ENCODE measurements around the gene CAPN5.

The CAPN5 gene

GRCh38 chr11:77148963-77149715 lies 82.4 kb downstream of the CAPN5 start:
- Histone ChIP-seq H4K20me1 (ENCODE audit: control insufficient read depth, insufficient read depth, low read depth, low read length) (no peaks in the 10 kb centered on the region), H3K4me3 (ENCODE audit: low read length) (no peak overlapping the region), H3K79me2 (ENCODE audit: control insufficient read depth, low read length) (no peaks in the 10 kb centered on the region), H3K27ac (ENCODE audit: low read depth, low read length) (no peak overlapping the region), H3F3A (ENCODE audit: control insufficient read depth, insufficient read depth) (no peaks in the 10 kb centered on the region), H3K9me2 (replicated peaks; ENCODE audit: control insufficient read depth, low read length) (no peaks in the 10 kb centered on the region), H3K36me3 (ENCODE audit: control insufficient read depth, low read length) (no peaks in the 10 kb centered on the region), H3K4me2 (ENCODE audit: low read length) (no peak overlapping the region), H3K27me3 (ENCODE audit: control insufficient read depth, low read length) (peaks cover 10% of the 10 kb centered on the region), H3K4me1 (ENCODE audit: control insufficient read depth, low read length) (no peaks in the 10 kb centered on the region), H3K9me3 (ENCODE audit: control insufficient read depth, insufficient read depth, low read length) (no peaks in the 10 kb centered on the region)
- no peak for TF ChIP-seq CTCF (IDR thresholded peaks at IDR 0.05; ENCODE audit: low read depth, low read length, poor library complexity, severe bottlenecking)
- no peak for TF ChIP-seq EZH2phosphoT487 (IDR thresholded peaks at IDR 0.05; ENCODE audit: borderline replicate concordance, low read length)

- Histone ChIP-seq H3K4me1 (ENCODE audit: control insufficient read depth, low read length) (no peaks in the 10 kb centered on the region), H3K36me3 (ENCODE audit: control insufficient read depth, low read length) (no peaks in the 10 kb centered on the region), H4K20me1 (ENCODE audit: control insufficient read depth, insufficient read depth, low read depth, low read length) (no peaks in the 10 kb centered on the region), H3K4me3 (ENCODE audit: low read length) (no peak overlapping the region), H3K9me3 (ENCODE audit: control insufficient read depth, insufficient read depth, low read length) (no peaks in the 10 kb centered on the region), H3K9me2 (replicated peaks; ENCODE audit: control insufficient read depth, low read length) (no peaks in the 10 kb centered on the region), H3K27ac (ENCODE audit: low read depth, low read length) (no peak overlapping the region), H3K79me2 (ENCODE audit: control insufficient read depth, low read length) (no peaks in the 10 kb centered on the region), H3K27me3 (ENCODE audit: control insufficient read depth, low read length) (peaks cover 10% of the 10 kb centered on the region), H3F3A (ENCODE audit: control insufficient read depth, insufficient read depth) (no peaks in the 10 kb centered on the region), H3K4me2 (ENCODE audit: low read length) (no peak overlapping the region)
- TF ChIP-seq CTCF (IDR thresholded peaks at IDR 0.05; ENCODE audit: low read depth, low read length, poor library complexity, severe bottlenecking), result no peak
- no peak for TF ChIP-seq EZH2phosphoT487 (IDR thresholded peaks at IDR 0.05; ENCODE audit: borderline replicate concordance, low read length)
Measured at GRCh38 chr11:77149716-77150392, 83.1 kb downstream of the CAPN5 start.

GRCh38 chr11:77150836-77151235 lies 84.1 kb downstream of the CAPN5 start:
- no peak for TF ChIP-seq CTCF (IDR thresholded peaks at IDR 0.05; ENCODE audit: low read depth, low read length, poor library complexity, severe bottlenecking)
- no peak for TF ChIP-seq EZH2phosphoT487 (IDR thresholded peaks at IDR 0.05; ENCODE audit: borderline replicate concordance, low read length)

More at GRCh38 chr11:77150836-77151235, 84.1 kb downstream of the CAPN5 start:
- Histone ChIP-seq H4K20me1 (ENCODE audit: control insufficient read depth, insufficient read depth, low read depth, low read length) (no peaks in the 10 kb centered on the region), H3K4me3 (ENCODE audit: low read length) (no peak overlapping the region), H3K27ac (ENCODE audit: low read depth, low read length) (no peak overlapping the region), H3K4me2 (ENCODE audit: low read length) (no peak overlapping the region), H3K9me3 (ENCODE audit: control insufficient read depth, insufficient read depth, low read length) (no peaks in the 10 kb centered on the region), H3K79me2 (ENCODE audit: control insufficient read depth, low read length) (no peaks in the 10 kb centered on the region), H3K4me1 (ENCODE audit: control insufficient read depth, low read length) (no peaks in the 10 kb centered on the region), H3F3A (ENCODE audit: control insufficient read depth, insufficient read depth) (no peaks in the 10 kb centered on the region), H3K9me2 (replicated peaks; ENCODE audit: control insufficient read depth, low read length) (no peaks in the 10 kb centered on the region), H3K27me3 (ENCODE audit: control insufficient read depth, low read length) (peaks cover 10% of the 10 kb centered on the region), H3K36me3 (ENCODE audit: control insufficient read depth, low read length) (no peaks in the 10 kb centered on the region)
